ENCODE measurements around the gene ANKRD31. TPM values are rescaled to one million over a fixed set of nuclear protein-coding genes. Genes with fewer than 3 reads are reported as not detected.

The ANKRD31 gene
- total RNA-seq, 1 experiment from 2014 or later, result 0.28 TPM

- no peaks in the 10 kb centered on the region for H3K36me3 Mint-ChIP-seq (ENCODE audit: insufficient read depth, unreplicated experiment)
- H3K27ac Mint-ChIP-seq (ENCODE audit: low read depth, unreplicated experiment), result peak overlapping the region; percentile 84
- no TSS peak for BruUV-seq (replicated peaks)
- H3K4me1 Mint-ChIP-seq (ENCODE audit: insufficient read depth, unreplicated experiment), result peaks cover 29% of the 10 kb centered on the region
- H3K4me3 Mint-ChIP-seq (ENCODE audit: unreplicated experiment), result no peak overlapping the region
- POLR2A ChIA-PET, result interaction anchor here (0.7 to 1.7 kb wide), 9 partner anchors 20 to 146 kb away, joined by 3 to 10 read pairs (median 5); partner anchors contain the start of gene GCNT4
- H3K27me3 Mint-ChIP-seq (ENCODE audit: insufficient read depth, unreplicated experiment), result no peaks in the 10 kb centered on the region
- CTCF ChIA-PET, result interaction anchor here (0.6 to 2.1 kb wide), 6 partner anchors 11 to 1494 kb away, joined by 3 to 12 read pairs (median 3); partner anchors contain the start of gene ANKRD31
- no peak for TF ChIP-seq CTCF (IDR thresholded peaks at IDR 0.05; ENCODE audit: unreplicated experiment)
- no peaks in the 10 kb centered on the region for H3K9me3 Mint-ChIP-seq (ENCODE audit: unreplicated experiment)
- DNase-seq (ENCODE audit: unreplicated experiment), result peak; percentile 64
- intact Hi-C loops (cut with micrococcal nuclease), result no loop called here
These were observed 145.1 kb downstream of the ANKRD31 start for GRCh38 chr5:75091597-75091996.

- H3K4me3 Mint-ChIP-seq (ENCODE audit: unreplicated experiment), result no peak overlapping the region
- no peak for DNase-seq (ENCODE audit: unreplicated experiment)
- no peaks in the 10 kb centered on the region for H3K9me3 Mint-ChIP-seq (ENCODE audit: unreplicated experiment)
- CTCF ChIA-PET, result interaction anchor here (1.1 kb wide), 1 partner anchor 40 kb away, joined by 3 read pairs; no protein-coding TSS in a partner anchor
- peaks cover 18% of the 10 kb centered on the region for H3K4me1 Mint-ChIP-seq (ENCODE audit: insufficient read depth, unreplicated experiment)
- H3K27ac Mint-ChIP-seq (ENCODE audit: low read depth, unreplicated experiment), result no peak overlapping the region
- no peaks in the 10 kb centered on the region for H3K36me3 Mint-ChIP-seq (ENCODE audit: insufficient read depth, unreplicated experiment)
- POLR2A ChIA-PET, result interaction anchor here (0.6 to 1.6 kb wide), 4 partner anchors 17 to 256 kb away, joined by 3 to 7 read pairs (median 4); partner anchors contain the start of gene HMGCR
- no peak for TF ChIP-seq CTCF (IDR thresholded peaks at IDR 0.05; ENCODE audit: unreplicated experiment)
- H3K27me3 Mint-ChIP-seq (ENCODE audit: insufficient read depth, unreplicated experiment), result no peaks in the 10 kb centered on the region
- intact Hi-C loops (cut with micrococcal nuclease), result no loop called here
- no TSS peak for BruUV-seq (replicated peaks)
These were observed 147.0 kb downstream of the ANKRD31 start for GRCh38 chr5:75089662-75090061.

GRCh38 chr5:75089137-75089536, 147.5 kb downstream of the ANKRD31 start:
- H3K4me3 Mint-ChIP-seq (ENCODE audit: unreplicated experiment), result no peak overlapping the region
- TF ChIP-seq CTCF (IDR thresholded peaks at IDR 0.05; ENCODE audit: unreplicated experiment), result no peak
- no TSS peak for BruUV-seq (replicated peaks)
- H3K4me1 Mint-ChIP-seq (ENCODE audit: insufficient read depth, unreplicated experiment), result peaks cover 18% of the 10 kb centered on the region
- no peaks in the 10 kb centered on the region for H3K27me3 Mint-ChIP-seq (ENCODE audit: insufficient read depth, unreplicated experiment)
- POLR2A ChIA-PET, result interaction anchor here (0.6 to 1.6 kb wide), 5 partner anchors 17 to 1891 kb away, joined by 3 to 7 read pairs (median 3); partner anchors contain the start of gene HMGCR
- peak; percentile 16 for DNase-seq (ENCODE audit: unreplicated experiment)
- H3K27ac Mint-ChIP-seq (ENCODE audit: low read depth, unreplicated experiment), result no peak overlapping the region
- intact Hi-C loops (cut with micrococcal nuclease), result no loop called here
- CTCF ChIA-PET, result interaction anchor here (0.5 to 1.1 kb wide), 2 partner anchors 39 to 111 kb away, joined by 3 read pairs; no protein-coding TSS in a partner anchor
- H3K36me3 Mint-ChIP-seq (ENCODE audit: insufficient read depth, unreplicated experiment), result no peaks in the 10 kb centered on the region
- no peaks in the 10 kb centered on the region for H3K9me3 Mint-ChIP-seq (ENCODE audit: unreplicated experiment)

- no TSS peak for BruUV-seq (replicated peaks)
- H3K27ac Mint-ChIP-seq (ENCODE audit: low read depth, unreplicated experiment), result no peak overlapping the region
These were observed 148.0 kb downstream of the ANKRD31 start for GRCh38 chr5:75088648-75089047.

More at GRCh38 chr5:75088648-75089047, 148.0 kb downstream of the ANKRD31 start:
- H3K4me1 Mint-ChIP-seq (ENCODE audit: insufficient read depth, unreplicated experiment), result peaks cover 18% of the 10 kb centered on the region
- no peak for DNase-seq (ENCODE audit: unreplicated experiment)
- H3K4me3 Mint-ChIP-seq (ENCODE audit: unreplicated experiment), result no peak overlapping the region
- ChIA-PET POLR2A (interaction anchor here (0.6 to 1.6 kb wide), 3 partner anchors 16 to 1892 kb away, joined by 3 to 7 read pairs (median 3); partner anchors contain the start of gene HMGCR), CTCF (interaction anchor here (0.5 kb wide), 1 partner anchor 112 kb away, joined by 3 read pairs; no protein-coding TSS in a partner anchor)
- H3K36me3 Mint-ChIP-seq (ENCODE audit: insufficient read depth, unreplicated experiment), result no peaks in the 10 kb centered on the region
- TF ChIP-seq CTCF (IDR thresholded peaks at IDR 0.05; ENCODE audit: unreplicated experiment), result no peak
- no peaks in the 10 kb centered on the region for H3K9me3 Mint-ChIP-seq (ENCODE audit: unreplicated experiment)
- H3K27me3 Mint-ChIP-seq (ENCODE audit: insufficient read depth, unreplicated experiment), result no peaks in the 10 kb centered on the region
- intact Hi-C loops (cut with micrococcal nuclease), result no loop called here
